Hypothalamus (tissue), 51 donors: ENCODE data around the gene ITPR1.

ENCODE experiments used
- DNase-seq, 51 donors: peaks; one replicate each; lab custom pipeline; 2025; lab: John Stamatoyannopoulos, UW

ITPR1 gene

DNA sequence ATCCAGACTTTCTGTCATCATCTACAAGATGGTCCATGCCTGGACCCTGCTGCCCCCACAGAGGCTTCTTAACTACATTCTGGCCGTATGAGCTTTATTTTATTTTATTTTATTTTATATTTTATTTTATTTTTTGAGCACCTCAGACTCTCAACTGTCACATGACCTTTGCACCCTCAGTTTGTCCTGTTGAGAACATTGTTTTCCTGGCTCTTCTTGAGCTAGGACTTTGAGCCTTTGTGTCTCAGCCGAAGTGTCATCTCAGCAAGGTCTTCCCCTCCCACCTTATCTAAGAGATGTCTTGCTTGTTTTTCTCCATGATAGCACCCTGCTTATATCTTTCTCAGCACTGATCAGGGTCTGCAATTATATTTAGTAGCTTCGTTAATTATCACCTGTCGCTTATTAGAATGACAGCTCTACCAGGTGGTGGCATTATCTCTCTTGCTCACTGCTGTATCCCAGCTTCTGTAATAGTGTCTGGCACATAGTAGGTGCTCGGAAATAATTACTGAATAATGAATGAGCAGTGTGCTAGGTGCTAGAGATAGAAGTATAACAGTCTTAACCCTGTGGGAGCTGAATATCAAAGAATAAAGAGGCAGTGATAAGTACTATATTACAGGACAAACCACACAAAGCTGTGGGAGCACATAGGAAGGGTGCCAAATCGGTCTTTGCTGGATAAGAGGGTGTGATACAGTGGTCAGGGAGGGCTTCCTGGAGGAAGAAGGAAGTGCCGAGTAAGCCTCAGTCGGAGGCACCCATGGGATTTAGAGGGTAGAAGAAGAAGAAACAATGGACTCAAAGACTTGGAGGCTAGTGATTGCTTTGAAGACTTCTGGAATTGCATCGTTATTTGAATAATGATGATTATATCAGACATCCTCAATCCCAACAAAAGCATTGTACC lies 136.2 kb downstream of the ITPR1 start:
- no peak for DNase-seq

DNA sequence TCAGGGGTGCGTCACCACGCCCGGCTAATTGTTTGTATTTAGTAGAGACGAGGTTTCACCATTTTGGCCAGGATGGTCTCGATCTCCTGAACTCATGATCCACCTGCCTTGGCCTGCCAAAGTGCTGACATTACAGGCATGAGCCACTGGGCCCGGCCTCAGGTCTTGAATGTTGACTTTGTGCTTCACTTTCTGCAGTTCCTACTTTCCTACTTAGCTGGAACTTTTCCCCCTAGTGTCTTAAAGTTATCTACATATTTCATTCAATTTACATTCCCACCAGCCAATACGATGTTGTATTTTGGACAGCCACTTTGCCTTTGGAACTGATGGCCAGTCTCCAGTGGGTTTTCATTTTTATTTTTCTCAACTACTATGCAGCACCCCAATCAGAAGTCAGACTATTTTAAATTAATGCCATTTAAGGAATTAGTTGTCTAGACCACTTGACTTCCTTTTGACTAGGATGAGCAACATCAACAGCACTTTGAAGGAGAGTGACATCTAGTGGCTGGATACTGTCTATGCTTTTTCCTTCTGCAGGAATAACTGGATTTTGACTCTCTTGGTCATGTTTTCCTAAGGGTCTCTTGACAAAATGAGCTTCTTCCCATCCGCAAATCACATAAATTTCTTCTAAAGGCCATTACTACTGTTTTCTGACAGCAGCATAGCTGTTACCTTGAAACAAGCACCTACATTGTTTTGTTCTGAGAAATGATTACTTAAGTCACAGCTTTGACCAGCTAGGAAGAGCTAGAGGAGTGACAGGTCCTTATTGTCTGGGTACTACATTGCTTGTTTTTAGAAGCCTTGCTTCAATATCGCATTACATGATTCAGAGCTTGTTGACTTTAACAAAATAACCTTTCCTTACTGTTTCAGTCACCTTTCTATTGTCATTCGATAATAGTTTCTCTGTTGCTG lies 140.2 kb downstream of the ITPR1 start:
- peak in 4 of 51 donors; percentile 8 to 51 (median 18) for DNase-seq

DNA sequence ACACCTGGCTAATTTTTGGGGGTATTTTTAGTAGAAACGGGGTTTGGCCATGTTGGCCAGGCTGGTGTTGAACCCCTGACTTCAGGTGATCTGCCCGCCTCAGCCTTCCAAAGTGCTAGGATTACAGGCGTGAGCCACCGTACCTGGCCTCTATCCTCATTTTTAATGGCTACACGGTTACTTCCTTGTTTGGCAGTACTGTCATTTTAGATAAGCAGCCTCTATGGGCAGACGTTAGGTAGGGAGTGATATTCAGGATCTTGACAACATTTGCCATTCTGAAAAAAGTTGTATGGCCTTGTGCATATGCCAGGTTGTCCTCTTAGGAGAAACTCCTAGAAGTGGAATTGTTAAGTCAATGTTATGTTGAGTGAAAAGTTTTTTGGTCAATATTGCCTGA lies 141.7 kb downstream of the ITPR1 start:
- DNase-seq = no peak

DNA sequence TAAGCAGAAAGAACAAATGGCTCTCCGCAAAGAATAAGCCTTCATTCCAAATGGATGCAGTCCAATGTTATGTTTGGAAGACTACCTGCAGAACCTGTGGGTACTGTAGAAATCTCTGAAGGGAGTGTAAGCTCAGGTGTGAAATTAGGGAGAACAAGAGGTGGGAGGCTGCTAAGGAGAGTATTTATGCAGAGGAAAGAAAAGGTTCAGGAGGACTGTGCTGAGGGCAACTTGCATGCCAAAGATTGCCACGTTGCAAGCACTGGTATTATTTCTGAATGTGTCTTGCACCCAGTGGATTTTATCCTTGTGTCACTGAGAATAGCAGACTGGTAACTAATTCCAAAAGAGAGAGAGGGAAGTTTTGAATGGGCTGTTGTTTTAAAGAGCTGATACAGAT lies 144.1 kb downstream of the ITPR1 start:
- DNase-seq = no peak

DNA sequence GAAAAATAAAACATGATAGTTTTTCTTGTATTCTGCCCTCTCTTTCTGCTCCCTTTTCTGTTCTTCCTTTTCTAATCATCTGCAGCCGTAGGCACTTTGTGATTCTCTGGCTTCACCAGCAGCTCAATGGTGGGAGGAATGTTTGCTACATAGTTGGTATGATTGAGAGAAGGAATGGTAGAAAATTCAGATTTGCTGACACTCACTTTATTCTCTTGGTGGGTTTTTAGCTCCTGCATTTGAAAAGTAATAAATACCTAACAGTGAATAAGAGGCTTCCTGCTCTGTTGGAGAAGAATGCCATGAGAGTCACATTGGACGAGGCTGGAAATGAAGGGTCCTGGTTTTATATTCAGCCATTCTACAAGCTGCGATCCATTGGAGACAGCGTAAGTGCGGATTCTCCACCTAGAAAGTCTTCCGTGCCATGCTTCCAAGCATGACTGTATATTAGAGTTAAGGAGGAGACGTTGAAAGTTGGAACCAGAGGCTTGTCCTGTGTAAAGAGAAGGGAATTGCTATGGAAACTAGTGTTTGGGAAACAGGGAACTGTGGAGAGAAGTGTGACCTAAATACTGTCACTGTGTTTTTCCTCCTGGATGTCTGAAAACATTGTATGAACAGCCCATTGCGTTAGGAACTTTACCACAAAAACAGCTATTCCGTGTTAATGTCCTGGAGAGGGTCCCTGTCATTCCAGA lies 148.9 kb downstream of the ITPR1 start:
- no peak for DNase-seq

DNA sequence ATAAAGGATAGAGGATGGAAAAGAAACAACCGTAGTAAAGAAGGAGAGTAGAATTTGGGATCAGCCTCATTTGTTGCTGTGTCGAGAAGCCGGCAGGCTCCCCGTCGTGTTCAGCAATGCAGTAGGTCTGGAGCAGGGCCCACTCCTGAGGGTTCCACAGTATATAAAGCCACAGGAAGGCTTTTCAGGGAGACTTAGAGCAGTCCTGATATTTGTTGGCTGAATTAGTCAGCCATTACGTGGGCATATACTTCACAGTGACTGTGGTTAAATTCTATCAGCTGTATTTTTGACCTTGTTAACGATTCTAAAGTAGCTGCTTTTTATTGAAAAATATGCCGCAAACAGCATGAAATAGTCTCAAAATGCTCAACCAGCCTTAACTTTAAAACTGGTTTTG lies 149.5 kb downstream of the ITPR1 start:
- DNase-seq = no peak

DNA sequence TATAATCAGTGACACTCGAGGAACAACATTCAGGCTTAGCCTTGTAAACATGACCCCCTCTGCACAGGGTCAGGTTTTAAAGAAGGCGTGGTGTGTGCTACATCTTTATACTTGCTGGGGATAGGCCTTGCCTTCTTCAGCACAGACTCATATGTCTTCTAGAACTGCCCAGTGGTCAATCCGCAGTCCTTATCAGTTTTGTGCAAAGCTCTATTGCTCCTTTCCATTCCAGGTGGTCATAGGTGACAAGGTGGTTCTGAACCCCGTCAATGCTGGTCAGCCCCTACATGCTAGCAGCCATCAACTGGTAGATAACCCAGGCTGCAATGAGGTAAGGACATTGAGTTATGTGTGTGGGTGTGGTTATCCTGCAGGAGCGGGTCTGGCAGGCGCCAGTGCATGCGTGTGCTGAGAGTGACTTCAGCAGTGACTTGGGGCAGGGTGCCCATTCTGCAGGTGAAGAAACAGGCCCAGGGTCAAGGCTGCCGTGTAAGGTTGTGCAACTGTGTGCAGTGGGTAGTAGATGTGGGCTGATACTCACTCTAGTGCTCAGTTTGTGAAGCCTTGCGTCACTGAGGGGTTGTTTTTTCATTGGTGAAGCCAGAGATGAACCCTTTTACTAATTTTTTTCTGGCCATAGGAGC lies 150.9 kb downstream of the ITPR1 start:
- no peak for DNase-seq

DNA sequence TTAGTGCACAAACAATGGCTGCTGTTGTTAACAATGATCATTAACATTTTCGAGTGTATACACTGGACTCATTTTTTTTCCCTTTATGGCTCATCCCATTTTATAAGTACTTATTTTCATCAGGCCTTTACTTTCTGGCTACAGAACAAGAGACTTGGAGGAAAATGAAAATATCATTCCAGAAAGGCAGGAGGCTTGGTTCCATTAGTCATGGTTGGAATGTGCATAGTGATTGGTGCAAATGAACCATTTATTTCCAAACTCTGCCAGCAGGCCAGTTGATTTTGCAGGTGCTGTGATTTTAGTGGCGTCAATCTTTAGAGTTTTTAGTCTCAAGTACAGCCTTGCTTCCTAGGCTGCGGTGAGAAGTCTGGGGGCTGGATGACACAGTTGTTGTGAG lies 151.8 kb downstream of the ITPR1 start:
- DNase-seq = no peak

DNA sequence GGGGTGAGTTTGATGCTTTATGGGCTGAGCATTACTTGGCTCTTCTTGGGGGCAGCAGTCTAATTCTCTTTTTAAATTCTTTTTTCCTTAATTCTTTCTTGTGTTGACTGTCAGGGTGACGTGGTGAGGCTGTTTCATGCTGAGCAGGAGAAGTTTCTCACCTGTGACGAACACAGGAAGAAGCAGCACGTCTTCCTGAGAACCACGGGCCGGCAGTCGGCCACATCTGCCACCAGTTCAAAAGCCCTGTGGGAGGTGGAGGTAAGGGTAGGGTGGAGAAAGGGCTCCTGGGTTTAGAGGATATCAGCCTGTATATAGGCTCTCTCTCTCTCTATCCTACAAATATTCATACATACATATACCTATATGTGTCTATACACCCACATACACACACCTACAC lies 152.3 kb downstream of the ITPR1 start:
- DNase-seq = no peak

DNA sequence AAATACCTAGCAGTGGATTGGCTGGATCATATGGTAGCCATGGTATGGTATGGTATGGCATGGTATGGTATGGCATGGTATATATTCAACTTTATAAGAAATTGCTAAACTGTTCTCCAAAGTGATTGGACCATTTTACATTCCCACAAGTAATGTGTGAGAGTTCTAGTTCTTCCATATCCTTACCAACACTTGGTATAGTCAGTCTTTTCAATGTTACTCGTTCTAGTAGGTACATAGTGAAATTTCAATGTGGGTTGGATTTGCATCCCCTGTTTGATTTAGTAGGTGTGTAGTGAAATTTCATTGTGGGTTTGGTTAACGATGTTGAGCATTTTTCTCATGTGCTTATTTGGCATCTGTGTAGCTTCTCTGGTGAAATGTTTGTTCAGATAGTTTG lies 154.3 kb downstream of the ITPR1 start:
- no peak for DNase-seq

DNA sequence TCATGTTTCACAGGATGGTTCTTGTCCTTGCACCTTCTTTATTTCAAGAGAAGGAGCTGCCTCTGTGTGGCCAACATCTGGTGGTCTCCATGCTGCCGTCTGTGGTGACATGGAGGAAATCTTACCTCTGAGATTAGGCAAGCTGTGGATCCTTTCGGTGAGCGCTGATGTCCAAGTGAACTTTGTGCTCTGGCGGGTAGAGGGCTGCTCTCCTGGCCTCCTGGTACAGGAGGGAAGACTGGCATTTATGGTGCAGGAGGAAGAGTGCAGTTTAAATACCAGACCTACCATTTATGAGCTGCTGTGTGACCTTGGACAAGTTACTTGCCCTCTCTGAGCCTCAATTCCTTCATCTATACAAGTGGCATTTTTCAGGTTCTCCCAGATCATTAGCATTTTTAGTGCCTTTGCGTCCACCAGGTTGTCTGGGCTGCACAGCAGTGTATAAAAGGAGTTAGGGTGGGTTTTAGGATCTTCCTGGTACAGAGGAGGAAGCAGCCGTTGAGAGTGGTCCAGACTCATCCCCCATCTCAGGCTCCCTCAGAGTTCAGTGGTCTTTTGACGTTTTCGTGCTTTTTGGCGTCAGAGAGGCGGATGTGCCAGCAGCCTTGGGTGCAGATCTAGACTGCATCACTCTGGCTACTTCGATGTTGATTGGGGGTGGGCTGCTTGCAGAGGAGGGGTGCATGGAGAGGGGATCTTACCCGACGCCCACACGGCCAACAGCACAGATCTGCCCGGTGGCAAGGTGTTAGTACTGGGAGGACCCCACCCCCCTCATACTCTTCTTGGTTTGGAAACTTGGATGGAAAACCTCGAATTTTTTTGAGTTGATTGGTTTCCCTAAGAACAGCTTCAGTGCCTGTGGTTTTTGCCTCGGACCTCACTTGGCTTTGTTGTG lies 162.2 kb downstream of the ITPR1 start:
- DNase-seq = no peak

DNA sequence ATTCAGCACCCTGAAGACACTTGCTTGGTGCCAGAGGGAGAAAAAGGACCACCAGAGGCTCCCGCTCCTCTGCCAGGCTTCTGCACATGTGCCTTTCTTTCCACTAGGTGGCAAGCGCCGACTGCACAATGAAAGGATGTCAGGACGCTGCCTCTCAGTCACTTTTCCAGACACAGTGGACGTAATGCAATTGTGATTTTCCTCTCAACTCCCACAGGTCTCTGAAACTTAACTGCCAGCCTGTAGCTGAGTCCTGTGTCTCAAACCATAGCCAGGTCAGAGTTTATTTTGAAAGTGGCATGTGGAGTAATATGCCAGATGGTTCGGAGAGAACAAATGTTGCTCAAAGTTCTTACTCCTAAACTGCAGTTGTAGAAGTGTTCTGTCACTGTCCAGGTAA lies 162.9 kb downstream of the ITPR1 start:
- DNase-seq = peak in 42 of 51 donors; percentile 0 to 71 (median 31)

DNA sequence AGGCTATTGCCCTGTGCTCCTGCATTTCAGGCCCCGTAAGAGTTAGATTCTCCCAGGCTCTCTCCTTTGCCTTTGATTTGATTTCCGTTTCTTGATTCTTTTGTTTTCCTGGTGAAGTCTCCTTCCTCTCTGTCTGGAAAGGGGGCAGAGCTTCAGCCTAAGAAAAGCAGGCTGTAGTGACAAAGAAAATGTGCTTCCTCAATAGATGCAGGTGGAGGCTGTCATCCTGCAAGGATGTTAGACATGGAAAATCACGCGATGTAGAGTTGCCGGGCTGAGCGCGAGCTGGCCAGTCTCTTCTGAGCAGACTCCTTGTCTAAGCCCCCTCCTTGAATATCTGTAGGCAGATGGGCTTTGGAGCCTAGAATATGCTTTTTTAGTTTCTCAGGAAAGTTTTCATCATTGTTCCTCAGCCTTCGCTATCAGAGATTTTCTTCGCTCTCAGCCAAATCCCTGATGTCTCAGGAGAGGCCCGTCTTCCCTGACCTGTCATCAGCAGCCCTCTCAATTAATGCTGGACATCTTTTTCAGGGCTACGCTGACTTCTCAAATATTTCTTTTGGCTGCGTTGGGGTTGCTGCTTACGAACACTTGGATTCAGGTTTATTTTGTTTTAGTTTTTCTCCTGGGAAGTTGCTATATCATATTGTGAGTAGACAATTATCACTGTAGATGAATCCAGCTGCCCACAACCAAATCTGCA lies 163.6 kb downstream of the ITPR1 start:
- DNase-seq = no peak

DNA sequence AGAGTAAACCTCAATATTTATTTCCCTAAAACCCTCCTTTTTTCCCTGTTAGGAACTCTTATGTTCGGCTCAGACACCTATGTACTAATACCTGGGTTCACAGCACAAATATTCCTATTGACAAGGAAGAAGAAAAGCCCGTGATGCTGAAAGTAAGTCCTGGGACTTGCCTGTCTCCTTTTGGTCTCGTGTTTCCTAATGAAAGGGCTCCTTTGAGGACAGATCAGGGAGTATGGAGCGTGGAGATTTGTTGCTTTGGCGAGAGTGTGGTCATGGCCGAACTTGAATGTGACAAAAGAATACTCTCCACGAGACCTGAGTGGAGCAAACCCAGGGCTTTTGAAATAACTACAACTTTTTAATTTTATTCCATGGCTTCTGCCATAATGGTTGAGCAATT lies 167.8 kb downstream of the ITPR1 start:
- DNase-seq = no peak

DNA sequence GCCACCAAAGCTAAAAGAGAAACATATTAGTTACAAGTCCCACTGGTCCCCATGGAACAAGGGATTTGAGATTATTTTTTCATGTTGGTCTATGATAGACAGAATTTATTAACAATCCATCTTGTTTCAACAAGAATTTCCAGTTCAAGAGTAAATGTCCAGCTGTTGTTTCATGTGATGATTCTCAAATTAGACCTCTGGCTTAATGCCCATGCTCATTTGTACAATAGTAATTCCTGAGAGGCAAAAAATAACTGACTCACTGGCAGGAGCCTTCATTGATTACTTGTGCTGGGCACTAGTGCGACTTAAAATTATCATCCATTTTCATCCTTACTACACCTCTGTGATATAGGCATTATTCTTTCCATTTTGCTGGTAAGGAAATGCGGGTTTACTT lies 171.3 kb downstream of the ITPR1 start:
- DNase-seq = no peak

DNA sequence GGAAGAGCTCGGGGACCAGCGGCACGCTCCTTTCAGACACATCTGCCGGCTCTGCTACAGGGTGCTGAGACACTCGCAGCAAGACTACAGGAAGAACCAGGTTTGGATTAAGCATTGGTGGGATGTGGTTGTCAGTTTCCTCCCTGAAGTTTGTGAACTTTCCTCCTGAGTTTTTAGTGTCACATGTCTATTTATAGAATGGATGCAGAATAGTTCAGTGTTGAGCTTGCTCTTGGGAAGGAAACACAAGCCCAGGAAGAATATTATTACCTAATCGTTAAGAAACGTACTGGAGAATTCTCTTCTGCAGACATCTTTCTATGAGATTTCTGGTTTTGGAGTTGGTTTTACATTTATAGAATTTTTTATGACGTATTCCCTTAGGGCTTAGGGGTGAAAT lies 172.0 kb downstream of the ITPR1 start:
- no peak for DNase-seq

DNA sequence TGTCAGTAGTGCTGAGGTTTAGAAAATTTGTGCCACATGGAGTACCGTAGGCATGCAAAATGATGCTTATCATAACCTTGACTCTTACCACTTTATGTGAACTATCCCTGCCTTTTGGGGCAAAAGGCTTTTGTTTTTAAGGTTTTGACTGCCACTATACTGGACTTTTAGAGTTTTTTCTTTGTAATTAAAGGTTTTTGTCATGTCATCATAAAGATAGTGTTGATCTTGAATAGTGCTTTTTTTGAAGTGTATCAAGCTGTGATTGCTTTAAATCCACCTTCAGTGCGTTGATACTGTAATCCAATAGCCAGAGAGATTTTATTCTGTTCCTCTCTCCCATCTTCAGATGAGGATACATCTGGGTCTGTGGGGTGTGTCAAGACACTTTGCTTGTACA lies 172.9 kb downstream of the ITPR1 start:
- DNase-seq = no peak

DNA sequence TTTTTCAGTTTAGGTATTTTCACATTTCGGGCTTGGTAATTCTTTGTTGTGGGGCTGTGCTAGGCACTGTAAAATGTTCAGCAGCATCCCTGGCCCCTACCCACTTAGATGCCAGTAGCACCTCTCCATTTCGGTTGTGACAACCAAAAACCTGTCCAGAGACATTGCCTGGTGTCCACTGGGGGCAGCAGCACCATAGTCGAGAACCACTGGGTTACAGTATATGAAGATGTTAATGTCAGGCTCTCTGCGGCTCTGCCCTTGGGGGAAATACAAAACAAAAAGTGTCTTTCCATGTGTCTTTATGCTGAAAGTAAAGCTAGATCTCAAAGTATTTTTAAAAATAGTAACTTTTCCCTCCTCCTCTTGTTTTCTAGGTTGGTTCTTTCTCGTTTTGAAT lies 177.2 kb downstream of the ITPR1 start:
- DNase-seq = no peak

DNA sequence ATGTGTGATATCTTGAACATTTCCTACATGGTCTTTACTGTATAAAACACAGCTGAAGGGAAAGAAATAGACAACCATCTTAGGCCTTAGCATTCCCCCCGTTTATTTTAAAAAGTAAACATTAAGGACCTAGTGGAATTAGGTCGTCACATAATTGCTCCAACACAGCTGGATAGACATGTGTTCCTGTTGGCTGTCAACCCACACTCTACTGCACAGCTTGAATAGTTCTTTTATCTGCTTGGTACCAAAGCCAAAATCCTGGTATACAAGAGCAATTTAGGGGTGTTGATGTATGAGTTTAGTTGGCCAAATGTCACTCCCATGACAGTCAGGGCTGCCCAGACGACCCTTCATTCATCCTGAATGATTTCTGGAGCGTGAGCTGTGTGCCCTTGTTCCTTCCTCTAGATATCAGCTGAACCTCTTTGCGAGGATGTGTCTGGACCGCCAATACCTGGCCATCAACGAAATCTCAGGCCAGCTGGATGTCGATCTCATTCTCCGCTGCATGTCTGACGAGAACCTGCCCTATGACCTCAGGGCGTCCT lies 179.7 kb downstream of the ITPR1 start:
- no peak for DNase-seq
